Colonic mucosa (tissue), 4 donors: ENCODE measurements around the gene TSTD2. TPM values are rescaled to one million over a fixed set of nuclear protein-coding genes. Genes with fewer than 3 reads are reported as not detected.
"Not testable (repeated sequence)": the region's sequence is repeated elsewhere in the genome, so short reads cannot be mapped to it uniquely, and the experiment has no call there.

Experiments
- DNase-seq: peaks from one replicate; pipeline ENCODE4 v3.0.0-alpha.2; 2020
- H3K27ac ChIP-seq: fragments of 200-600 bp; one replicate; pipeline ENCODE4 v1.8.0; 2021
- H3K27me3 ChIP-seq: fragments of 200-600 bp; one replicate; pipeline ENCODE4 v1.8.0; 2021
- H3K36me3 ChIP-seq: fragments of 200-600 bp; one replicate; pipeline ENCODE4 v1.8.0; 2021
- H3K4me1 ChIP-seq: fragments of 200-600 bp; one replicate; pipeline ENCODE4 v1.8.0; 2021; ENCODE audit warnings: mild to moderate bottlenecking
- H3K4me3 ChIP-seq: fragments of 200-600 bp; one replicate; pipeline ENCODE4 v1.8.0; 2021
- H3K9ac ChIP-seq, 2 donors: one replicate each; pipeline ENCODE4 v1.7.0; 2013; ENCODE audit warnings: control low read depth in 2 of 2, low read depth in 2 of 2, low read length in 2 of 2
- H3K9me3 ChIP-seq: fragments of 200-600 bp; one replicate; pipeline ENCODE4 v1.8.0; 2021
- CTCF ChIP-seq: fragments of 200-600 bp; IDR thresholded peaks from one replicate; pipeline ENCODE4 v1.8.0; 2022; ENCODE audit warnings: antibody characterized with exemption, mild to moderate bottlenecking
- intact Hi-C: fragments of 100-400 bp; cut with DNase I; formaldehyde crosslinking; loops from one replicate; pipeline ENCODE4 v1.14.1; 2022
- total RNA-seq, 2 donors: library from RNA; stranded (reverse); fragmentation: NEBNext Ultra II Directional in 1 of 2; extraction: Animal tissue kit (Norgen Biotek cat#: 25700) in 1 of 2; gene quantifications; one replicate each; pipeline ENCODE4 v1.2.1, GENCODE V29; 2021
- donor health status: healthy.
- donor health status: DM: no; HTN: no; CAD: no.
- donor health status: DM: no; HTN: no; CAD: no.

TSTD2 gene
- total RNA-seq, 2 donors from 2014 or later: 14.7 to 17.5 TPM

GRCh38 chr9:97591535-97591934 lies 41.6 kb downstream of the TSTD2 start:
- no peaks in the 10 kb centered on the region for H3K4me1 ChIP-seq
- no peak overlapping the region for H3K27ac ChIP-seq
- TF ChIP-seq CTCF: no peak
- no peaks in the 10 kb centered on the region for H3K36me3 ChIP-seq
- DNase-seq: no peak
- intact Hi-C loops: no loop called here
- H3K4me3 ChIP-seq: no peak overlapping the region
- H3K27me3 ChIP-seq: no peaks in the 10 kb centered on the region
- no peak overlapping the region for H3K9ac ChIP-seq
- no peaks in the 10 kb centered on the region for H3K9me3 ChIP-seq

- intact Hi-C loops, H3K9ac ChIP-seq, H3K36me3 ChIP-seq, H3K9me3 ChIP-seq, H3K4me1 ChIP-seq, H3K27ac ChIP-seq, H3K27me3 ChIP-seq, DNase-seq, H3K4me3 ChIP-seq: not testable (repeated sequence)
Observed at GRCh38 chr9:97586909-97587308, 46.3 kb downstream of the TSTD2 start.

GRCh38 chr9:97584778-97585177 lies 48.4 kb downstream of the TSTD2 start:
- H3K36me3 ChIP-seq, H3K4me1 ChIP-seq, intact Hi-C loops, H3K9ac ChIP-seq, H3K27me3 ChIP-seq, H3K9me3 ChIP-seq, DNase-seq, H3K4me3 ChIP-seq, H3K27ac ChIP-seq: not testable (repeated sequence)

GRCh38 chr9:97581590-97581989 lies 51.6 kb downstream of the TSTD2 start:
- H3K4me1 ChIP-seq, DNase-seq, H3K9me3 ChIP-seq, H3K36me3 ChIP-seq, H3K27ac ChIP-seq, intact Hi-C loops, H3K4me3 ChIP-seq, H3K9ac ChIP-seq, H3K27me3 ChIP-seq: not testable (repeated sequence)

GRCh38 chr9:97579914-97580313 lies 53.3 kb downstream of the TSTD2 start:
- H3K9ac ChIP-seq: no peak overlapping the region
- TF ChIP-seq CTCF: no peak
- no peak for DNase-seq
- no peaks in the 10 kb centered on the region for H3K36me3 ChIP-seq
- H3K27me3 ChIP-seq: no peaks in the 10 kb centered on the region
- intact Hi-C loops: no loop called here
- no peak overlapping the region for H3K4me3 ChIP-seq
- no peaks in the 10 kb centered on the region for H3K9me3 ChIP-seq
- no peak overlapping the region for H3K27ac ChIP-seq
- no peaks in the 10 kb centered on the region for H3K4me1 ChIP-seq

GRCh38 chr9:97578846-97579245 lies 54.3 kb downstream of the TSTD2 start:
- H3K9ac ChIP-seq: no peak overlapping the region
- intact Hi-C loops: no loop called here
- no peak overlapping the region for H3K27ac ChIP-seq
- no peak for DNase-seq
- H3K4me3 ChIP-seq: no peak overlapping the region
- no peaks in the 10 kb centered on the region for H3K4me1 ChIP-seq
- H3K36me3 ChIP-seq: no peaks in the 10 kb centered on the region
- TF ChIP-seq CTCF: no peak
- H3K9me3 ChIP-seq: no peaks in the 10 kb centered on the region
- H3K27me3 ChIP-seq: no peaks in the 10 kb centered on the region

- DNase-seq: no peak
- intact Hi-C loops: no loop called here
- H3K4me3 ChIP-seq: no peak overlapping the region
- no peaks in the 10 kb centered on the region for H3K27me3 ChIP-seq
- H3K27ac ChIP-seq: no peak overlapping the region
- H3K36me3 ChIP-seq: no peaks in the 10 kb centered on the region
- H3K4me1 ChIP-seq: no peaks in the 10 kb centered on the region
- no peak for TF ChIP-seq CTCF
- H3K9ac ChIP-seq: no peak overlapping the region
- H3K9me3 ChIP-seq: no peaks in the 10 kb centered on the region
Observed at GRCh38 chr9:97577051-97577450, 56.1 kb downstream of the TSTD2 start.
